Skeletal muscle cell (primary cell): ENCODE measurements around the gene ERLEC1.
"Not testable (repeated sequence)": the region's sequence is repeated elsewhere in the genome, so short reads cannot be mapped to it uniquely, and the experiment has no call there.

Source experiments
- DNase-seq: peaks from one replicate; pipeline ENCODE4 v3.0.0-alpha.2; 2010; ENCODE audit warnings: low read depth
- H3K4me3 ChIP-seq: 2 replicates; pipeline ENCODE4 v1.5.1; 2011; ENCODE audit warnings: low read depth, mild to moderate bottlenecking, control low read depth, low read length, moderate library complexity

ERLEC1 gene, protein sequence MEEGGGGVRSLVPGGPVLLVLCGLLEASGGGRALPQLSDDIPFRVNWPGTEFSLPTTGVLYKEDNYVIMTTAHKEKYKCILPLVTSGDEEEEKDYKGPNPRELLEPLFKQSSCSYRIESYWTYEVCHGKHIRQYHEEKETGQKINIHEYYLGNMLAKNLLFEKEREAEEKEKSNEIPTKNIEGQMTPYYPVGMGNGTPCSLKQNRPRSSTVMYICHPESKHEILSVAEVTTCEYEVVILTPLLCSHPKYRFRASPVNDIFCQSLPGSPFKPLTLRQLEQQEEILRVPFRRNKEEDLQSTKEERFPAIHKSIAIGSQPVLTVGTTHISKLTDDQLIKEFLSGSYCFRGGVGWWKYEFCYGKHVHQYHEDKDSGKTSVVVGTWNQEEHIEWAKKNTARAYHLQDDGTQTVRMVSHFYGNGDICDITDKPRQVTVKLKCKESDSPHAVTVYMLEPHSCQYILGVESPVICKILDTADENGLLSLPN

DNA sequence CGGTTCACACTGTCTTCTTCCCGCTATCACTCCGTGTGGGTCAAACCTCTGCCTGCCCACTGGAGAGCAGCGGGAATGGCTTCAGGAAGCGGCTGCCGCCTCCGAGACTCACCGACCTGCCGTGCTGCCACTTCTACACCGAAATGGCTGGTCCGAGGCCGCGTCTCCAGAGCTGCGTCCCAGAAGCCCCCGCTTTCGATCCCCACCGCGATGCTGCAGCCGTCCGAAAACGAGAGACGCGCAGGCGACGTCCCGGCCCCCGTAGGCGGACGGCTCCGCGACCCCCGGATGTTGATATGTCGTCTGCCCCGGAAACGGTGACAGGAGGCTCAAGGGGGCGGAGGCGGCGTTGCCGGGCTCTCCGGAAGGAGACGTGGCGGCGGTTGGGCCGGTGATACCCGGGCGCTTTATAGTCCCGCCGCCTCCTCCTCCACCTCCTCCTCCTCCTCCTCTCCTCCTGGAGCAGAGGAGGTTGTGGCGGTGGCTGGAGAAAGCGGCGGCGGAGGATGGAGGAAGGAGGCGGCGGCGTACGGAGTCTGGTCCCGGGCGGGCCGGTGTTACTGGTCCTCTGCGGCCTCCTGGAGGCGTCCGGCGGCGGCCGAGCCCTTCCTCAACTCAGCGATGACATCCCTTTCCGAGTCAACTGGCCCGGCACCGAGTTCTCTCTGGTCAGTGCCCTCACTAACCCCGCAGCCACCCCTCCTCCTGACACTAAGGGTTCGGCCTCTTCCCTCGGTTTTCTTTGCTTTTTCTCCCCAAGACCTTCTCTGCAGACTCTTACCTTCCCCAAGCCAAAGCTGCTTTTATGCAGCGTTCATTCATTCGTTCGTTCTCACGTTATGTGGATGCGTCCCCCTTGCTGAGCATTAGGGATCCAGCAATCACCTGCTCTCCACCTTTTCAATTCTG, at the start of gene ERLEC1, which contains the start of gene ASB3:
Gene ERLEC1, plus strand, starts transcription at position 340 of the 909 bp plus-strand sequence. Its CDS starts 167 bp downstream, at position 507.
Gene ASB3, minus strand, starts transcription at position 249 of the 909 bp plus-strand sequence. CDS start 21,381 bp downstream, outside the sequence.
- H3K4me3 ChIP-seq, result peak within 1 kb of the TSS; percentile 100
- DNase-seq, result peak; percentile 54

DNA sequence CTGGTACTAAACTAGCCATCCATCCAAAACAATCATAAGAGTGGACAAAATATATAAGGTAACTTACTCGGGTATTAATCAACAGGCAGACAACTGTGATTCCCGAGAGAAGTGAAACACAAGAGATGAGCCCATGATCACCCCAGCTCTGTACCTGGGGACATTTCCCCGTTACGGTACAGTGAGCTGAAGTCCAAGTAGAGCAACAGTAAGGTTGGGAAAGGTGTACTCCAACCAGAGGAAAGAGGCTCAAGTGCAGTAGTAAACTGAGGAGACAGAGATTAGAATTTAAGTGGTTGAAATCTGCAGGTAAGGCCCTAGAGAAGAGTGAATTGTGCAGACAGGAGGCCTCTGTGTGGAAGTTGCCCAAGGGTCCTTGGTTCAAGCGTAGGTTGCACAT, 49.8 kb upstream of the ERLEC1 start:
- no peak for DNase-seq
- no peak overlapping the region for H3K4me3 ChIP-seq

DNA sequence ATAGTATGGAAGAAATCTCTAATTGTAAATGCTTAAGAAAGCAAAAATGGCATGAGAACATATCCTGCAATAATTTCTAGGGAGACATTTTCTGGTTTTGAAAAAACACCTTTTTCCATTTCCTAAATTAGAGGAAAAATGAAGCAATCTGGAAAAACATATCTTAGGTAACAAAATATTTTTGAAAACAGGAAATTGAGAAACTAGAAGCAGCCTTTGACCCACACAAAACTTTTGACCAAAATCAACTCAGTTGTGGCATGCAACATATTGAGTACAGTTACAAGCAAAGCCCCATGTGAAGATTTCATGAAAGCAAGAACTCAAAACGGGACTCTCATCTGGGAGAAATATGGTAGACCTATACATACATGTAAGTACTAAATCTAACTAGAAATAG, 47.8 kb upstream of the ERLEC1 start:
- DNase-seq, result no peak
- H3K4me3 ChIP-seq, result no peak overlapping the region

DNA sequence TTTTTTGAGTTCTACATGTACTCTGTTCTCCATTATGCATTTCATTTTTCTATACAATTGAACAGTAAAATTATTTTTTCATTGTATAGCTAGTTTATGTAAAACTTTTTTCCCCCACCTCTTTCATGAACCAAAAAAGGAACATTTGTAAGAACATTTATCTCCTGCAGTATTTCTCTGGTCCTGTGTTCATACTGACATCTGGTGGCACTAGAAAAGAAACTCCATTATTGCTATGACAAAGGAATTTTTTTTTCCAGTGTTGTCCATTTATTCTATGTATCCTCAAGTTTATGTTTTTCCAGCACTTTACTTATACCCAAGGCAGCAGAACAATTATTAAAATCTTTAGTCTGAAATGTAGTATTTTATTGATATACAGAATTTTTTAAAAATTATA, 46.7 kb upstream of the ERLEC1 start:
- H3K4me3 ChIP-seq, result no peak overlapping the region

DNA sequence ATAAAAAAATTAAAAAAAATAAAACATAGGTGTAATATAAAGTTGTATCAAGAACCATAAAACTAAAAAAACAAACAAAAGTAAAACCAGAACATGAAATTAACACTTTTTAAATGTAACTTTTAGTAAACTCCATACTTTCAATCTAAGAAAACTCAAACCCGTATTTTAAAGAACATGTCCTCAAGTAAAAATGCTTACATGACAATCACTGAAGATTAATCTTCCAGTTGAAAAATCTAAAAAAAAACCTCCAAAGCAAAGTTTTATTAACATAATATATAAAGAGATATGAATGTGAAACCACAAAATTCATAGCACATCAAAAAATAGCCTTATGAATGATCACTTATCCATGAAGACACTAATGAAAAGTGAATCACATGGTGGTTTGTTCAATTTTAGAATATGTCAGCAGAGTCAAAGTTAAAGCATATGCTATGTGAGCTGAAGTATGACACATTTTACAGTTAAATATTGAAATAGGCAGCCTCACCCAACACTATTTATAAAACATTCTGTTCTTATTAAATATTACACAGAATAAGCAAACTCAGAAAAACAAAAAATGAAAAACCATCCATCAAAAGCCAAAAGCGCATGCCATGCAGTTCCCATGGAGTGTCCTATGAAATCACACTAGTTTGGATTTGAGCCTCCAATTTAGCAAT, 42.3 kb upstream of the ERLEC1 start:
- no peak overlapping the region for H3K4me3 ChIP-seq
- no peak for DNase-seq

More for the DNA sequence above, 46.7 kb upstream of the ERLEC1 start:
- DNase-seq, result no peak

DNA sequence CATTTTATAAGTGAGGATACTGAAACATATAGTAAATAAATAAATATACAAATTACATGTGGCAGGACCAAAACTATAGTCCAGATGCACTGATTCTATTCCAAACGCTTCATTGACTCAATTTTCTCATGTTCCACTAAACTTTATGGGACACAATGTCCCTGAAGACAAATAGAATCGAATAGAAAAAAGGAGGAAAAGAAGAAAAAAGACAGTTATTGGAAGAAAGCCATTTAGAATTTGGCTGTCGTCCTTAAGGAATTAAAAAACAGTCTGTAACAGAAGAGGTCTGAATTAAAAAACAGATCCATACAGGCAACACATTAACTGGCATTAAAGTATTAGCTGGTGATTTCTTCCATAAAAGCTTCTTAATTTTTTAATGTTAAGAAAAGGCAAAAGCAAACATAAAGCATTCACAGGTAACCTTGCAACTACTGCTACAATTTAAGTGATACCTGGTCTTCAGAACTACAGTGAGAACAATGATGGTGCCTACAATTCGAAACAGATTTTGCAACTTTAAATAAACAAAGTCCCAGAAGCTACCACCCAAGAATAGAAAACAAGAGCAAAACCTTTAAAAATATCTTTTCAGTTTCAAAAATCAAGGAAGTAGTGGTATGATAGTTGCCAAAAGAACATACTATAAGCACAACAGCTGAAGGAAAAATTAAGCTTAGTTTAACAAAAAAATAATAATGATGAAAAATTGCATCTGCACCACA, 36.6 kb upstream of the ERLEC1 start:
- no peak for DNase-seq
- H3K4me3 ChIP-seq, result no peak overlapping the region

DNA sequence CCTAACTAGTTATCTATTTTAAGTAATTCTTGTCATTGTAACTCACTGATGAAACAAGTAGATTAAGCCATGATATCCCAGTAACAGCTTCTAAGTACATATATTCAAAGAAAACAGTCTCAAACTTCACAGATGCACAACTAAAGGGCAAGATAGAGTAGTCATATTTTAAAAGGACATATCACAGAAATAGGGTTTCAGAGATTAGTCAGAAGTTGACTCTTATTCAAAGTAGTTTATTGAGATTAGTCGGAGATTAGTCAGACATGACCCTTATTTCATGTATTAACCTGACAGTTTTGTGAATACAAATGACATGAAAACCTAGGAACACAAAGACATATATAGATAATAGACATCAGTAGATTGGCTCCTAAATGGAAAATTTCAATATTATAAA, 35.1 kb upstream of the ERLEC1 start:
- H3K4me3 ChIP-seq, result no peak overlapping the region
- no peak for DNase-seq

DNA sequence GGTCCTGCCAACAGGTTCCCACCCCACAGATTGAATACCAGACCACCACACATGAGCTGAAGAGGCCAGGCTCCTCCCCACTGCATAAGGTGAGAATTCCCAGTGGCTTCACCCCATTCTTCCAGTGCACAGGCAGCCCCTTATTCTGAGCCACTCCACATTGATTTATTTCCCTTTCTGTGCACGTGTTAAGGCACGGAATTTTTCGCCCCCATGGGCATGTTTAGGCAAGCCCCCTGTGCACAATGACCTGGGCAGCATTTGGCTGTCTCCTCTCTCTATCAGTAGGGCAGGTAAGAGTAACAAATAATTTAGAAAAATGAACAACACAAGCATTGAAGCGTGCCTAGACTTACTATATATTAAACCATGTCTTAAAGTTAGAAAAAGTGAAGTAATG, 34.5 kb upstream of the ERLEC1 start:
- H3K4me3 ChIP-seq, result no peak overlapping the region
- no peak for DNase-seq

DNA sequence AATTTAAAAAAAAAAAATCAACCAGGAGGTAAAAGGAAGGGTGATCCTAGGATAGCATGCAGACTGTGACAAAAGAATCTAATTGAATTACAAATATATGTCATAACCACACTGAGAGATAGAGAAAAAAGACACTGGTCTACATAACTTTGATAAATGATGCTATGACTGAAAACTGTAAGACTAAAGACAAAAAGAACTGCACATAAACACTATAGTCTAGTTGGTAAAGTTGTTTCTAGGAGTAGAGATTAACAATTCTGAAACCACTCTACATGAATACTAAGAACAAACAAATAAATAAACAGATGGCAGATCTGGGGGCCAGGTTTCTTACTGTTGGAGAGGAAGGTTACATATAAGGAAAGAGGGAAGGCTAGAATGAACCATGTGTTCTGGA, 33.8 kb upstream of the ERLEC1 start:
- H3K4me3 ChIP-seq, result no peak overlapping the region
- no peak for DNase-seq

DNA sequence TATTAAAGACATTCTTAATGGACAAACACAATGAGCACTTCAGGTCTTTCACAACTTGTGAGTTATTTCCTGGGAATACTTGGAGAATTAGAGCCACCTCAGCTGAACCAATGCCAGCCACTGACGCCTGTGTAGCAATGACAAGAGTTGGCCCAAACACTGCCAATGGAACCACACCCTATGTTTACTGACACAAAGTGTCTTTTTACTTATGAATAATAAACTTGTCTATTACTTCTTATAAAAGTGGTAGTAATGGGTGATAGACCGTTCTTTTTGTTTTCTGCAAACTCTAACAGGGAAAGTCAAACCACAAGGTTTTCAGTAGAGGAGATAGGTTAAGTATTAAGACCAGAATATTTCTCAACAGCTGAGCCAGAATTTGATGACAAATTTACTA, 31.7 kb upstream of the ERLEC1 start:
- H3K4me3 ChIP-seq, result no peak overlapping the region
- no peak for DNase-seq

DNA sequence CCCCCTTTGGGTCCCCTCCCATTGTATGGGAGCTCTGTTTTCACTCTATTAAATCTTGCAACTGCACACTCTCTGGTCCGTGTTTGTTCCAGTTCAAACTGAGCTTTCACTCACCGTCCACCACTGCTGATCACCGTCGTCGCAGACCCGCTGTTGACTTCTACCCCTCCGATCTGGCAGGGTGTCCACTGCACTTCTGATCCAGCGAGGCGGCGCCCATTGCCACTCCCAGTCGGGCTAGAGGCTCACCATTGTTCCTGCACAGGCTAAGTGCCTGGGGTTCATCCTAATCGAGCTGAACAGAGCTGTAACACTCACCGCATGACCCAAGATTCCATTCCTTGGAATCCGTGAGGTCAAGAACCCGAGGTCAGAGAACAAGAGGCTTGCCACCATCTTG, 30.2 kb upstream of the ERLEC1 start:
- DNase-seq, result no peak
- H3K4me3 ChIP-seq, result no peak overlapping the region

DNA sequence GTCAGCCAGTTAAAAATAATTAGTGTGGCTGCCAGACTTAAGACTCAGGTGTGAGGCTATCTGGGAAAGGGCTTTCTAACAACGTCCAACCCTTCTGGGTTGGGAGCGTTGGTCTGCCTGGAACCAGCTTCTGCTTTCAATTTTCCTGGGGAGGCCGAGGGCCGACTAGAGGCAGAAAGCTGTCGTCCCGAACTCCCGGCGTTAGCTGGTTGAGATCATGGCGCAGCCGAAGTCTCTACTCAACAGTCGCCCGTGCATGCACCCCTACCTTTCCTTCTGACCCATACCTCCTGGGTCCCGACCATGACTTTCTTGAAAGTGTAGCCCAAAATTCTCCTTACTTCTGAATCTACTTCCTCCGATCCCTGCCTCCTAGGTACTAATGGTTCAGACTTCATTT, 29.6 kb upstream of the ERLEC1 start:
- DNase-seq, result not testable (repeated sequence)

DNA sequence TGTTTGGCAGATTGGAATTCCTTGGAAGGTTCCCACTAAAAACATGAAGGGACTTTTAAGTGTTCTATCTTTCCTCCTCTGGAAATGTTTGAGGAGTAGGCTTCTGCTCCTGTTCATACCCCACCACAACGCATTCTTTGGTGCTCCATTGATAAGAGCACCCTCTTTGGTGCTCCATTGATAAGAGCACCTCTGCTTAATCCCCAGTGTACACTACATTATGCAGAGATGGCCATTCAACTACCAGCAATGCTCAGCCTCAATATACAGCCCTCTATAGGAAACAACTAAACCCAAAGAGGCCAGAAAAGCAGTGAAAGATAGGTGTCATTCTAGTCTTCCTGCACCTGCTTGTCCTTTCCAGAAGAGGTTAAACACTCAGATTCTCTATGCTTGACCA, 21.1 kb upstream of the ERLEC1 start:
- H3K4me3 ChIP-seq, result no peak overlapping the region
- DNase-seq, result no peak

More for the DNA sequence above, 29.6 kb upstream of the ERLEC1 start:
- not testable (repeated sequence) for H3K4me3 ChIP-seq

DNA sequence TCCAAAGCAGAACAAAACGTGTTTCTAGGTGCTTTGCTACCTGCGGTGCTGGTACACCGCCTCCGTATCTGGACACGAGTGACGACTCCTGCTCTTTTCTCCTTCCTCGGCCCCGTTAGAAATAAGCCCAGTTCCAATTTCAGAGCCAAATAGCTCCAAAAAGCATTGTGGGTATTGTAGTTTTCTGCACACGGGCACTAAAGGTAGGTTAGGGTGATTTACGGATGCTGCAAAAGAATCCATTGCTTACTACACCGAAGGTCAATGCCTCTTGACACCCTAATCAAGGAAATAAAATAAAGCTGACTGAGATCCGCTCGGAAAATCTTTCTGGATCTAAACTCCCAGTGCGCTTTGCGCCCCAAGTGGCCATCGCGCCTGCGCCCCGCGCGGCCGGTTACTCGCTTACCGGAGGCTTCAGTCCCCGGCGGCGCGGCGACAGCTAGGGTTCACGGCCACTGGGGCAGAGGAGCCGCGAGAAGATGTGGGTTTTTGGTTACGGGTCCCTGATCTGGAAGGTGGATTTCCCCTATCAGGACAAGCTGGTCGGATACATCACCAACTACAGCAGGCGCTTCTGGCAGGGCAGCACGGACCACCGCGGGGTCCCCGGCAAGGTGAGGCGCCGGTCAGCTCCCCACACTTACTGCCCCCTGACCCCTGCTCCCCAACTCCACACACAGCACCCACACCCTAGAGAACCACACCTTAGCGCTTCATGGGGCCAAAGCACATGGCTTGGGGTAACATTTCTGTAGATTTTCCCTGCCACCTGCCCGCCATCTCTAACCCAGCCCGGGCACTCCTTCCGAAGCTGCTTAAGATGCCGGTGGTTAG, 19.2 kb upstream of the ERLEC1 start, which contains the start of gene CHAC2:
Gene CHAC2, plus strand, starts transcription at position 400 of the 837 bp plus-strand sequence. Its CDS starts 83 bp downstream, at position 483.
- no peak for DNase-seq

DNA sequence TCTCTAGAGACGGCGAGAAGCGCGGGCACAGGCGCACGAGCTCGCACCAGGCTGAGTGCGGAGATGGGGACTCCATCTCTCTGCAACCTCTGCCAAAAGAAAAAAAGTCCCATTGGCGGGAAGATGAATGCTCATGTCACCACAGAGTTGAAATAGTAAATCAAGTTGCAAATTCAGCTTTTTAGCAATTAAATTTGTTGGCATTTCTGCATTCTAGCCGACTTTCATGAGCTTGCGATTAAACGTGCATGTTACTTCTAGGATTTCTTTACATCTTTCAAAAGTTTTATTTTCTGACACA, 18.7 kb upstream of the ERLEC1 start:
- H3K4me3 ChIP-seq, result peak overlapping the region; percentile 79
- DNase-seq, result no peak

More for the DNA sequence above, 19.2 kb upstream of the ERLEC1 start, which contains the start of gene CHAC2:
- peak within 1 kb of the TSS; percentile 79 for H3K4me3 ChIP-seq

DNA sequence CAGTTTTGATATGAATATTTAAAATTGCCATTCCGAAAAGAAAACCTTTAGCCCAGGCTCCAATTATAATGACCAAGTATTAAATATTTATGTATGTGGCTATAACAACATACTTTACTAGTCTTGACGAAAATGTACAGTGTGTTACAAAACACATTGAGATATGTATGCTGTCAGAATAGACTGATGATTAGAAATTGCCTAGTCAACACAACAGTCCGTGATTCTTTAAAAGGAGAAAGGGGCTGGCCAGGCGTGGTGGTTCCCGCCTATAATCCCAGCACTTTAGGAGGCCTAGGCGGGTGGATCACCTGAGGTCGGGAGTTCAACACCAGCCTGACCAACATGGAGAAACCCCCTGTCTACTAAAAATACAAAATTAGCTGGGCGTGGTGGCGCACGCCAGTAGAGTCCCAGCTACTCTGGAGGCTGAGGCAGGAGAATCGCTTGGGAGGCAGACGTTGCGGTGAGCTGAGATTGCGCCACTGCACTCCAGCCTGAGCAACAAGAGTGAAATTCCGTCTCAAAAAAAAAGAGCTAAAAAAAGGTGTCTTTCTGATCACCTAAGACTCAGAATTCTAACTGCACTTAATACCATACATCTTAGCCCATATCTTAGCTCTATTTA, 17.4 kb upstream of the ERLEC1 start:
- H3K4me3 ChIP-seq, result no peak overlapping the region
- DNase-seq, result no peak

DNA sequence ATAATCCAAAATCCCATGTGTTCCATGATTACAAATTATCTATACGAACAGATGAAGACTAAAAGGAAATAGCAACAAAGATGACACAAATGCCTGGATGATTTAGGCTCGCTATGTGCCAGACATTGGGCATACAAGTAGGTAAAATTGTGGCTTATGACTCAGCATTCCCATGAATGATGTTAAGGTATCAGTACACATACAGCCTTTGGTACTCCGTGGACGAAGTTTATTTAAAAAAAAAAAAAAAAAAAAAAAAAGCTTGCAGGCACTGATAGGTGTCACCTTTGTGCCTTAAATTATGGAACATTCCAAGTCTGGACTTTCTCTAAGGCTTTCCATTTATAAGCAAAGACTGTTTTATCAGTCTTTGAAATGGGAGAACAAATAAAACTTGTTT, 16.6 kb upstream of the ERLEC1 start:
- H3K4me3 ChIP-seq, result no peak overlapping the region
- no peak for DNase-seq

DNA sequence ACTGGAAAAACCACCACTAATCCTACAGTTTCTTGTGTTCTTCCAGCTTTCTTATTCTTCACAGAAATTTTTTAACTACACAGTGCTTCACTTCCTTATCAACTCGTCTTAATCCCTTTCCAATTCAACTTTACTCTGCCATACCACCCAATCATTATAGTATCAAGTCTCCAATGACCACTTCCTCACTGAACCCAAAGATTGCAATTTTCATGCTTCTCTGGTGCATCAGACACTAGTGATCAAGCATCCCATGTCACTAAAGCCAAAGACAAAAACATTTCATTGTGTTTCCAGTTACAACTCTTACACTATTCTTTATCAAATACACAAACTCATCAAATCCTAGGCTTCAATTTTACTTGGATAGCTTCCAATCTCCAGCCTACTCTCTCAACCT, 9.7 kb upstream of the ERLEC1 start:
- no peak for DNase-seq

More for the DNA sequence above, 9.7 kb upstream of the ERLEC1 start:
- no peak overlapping the region for H3K4me3 ChIP-seq
